GM15510 (cell line): ENCODE results near the gene ANKRD34A.
A peak's percentile ranks its signal among the peaks of the same experiment; 100 is the strongest.

Experiments
- POLR2A ChIP-seq: IDR thresholded peaks from 3 replicates; pipeline ENCODE4 v1.6.1; 2011; ENCODE audit warnings: borderline replicate concordance; ENCODE audit not compliant: insufficient read length; ENCODE audit errors: extremely low read depth

Gene ANKRD34A

GRCh38 chr1:145946477-145946986 is 17.8 kb downstream of the ANKRD34A start:
- no peak for TF ChIP-seq POLR2A

GRCh38 chr1:145944532-145944931 is 19.8 kb downstream of the ANKRD34A start:
- no peak for TF ChIP-seq POLR2A

- no peak for TF ChIP-seq POLR2A
Observed at GRCh38 chr1:145942871-145943270, 21.5 kb downstream of the ANKRD34A start.

- TF ChIP-seq POLR2A: no peak
Observed at GRCh38 chr1:145942405-145942804, 22.0 kb downstream of the ANKRD34A start.

GRCh38 chr1:145937436-145937835 is 26.9 kb downstream of the ANKRD34A start:
- no peak for TF ChIP-seq POLR2A

GRCh38 chr1:145936247-145936646 is 28.1 kb downstream of the ANKRD34A start:
- TF ChIP-seq POLR2A: no peak

GRCh38 chr1:145935708-145936107 is 28.7 kb downstream of the ANKRD34A start:
- no peak for TF ChIP-seq POLR2A

GRCh38 chr1:145927916-145928643 is 36.3 kb downstream of the ANKRD34A start:
- TF ChIP-seq POLR2A: no peak

GRCh38 chr1:145927063-145927886 is 37.1 kb downstream of the ANKRD34A start, which contains the start of gene RBM8A:
TSS of gene RBM8A (minus strand) at chr1:145927484. CDS start at chr1:145927426, 58 bp downstream.
- TF ChIP-seq POLR2A: peak; percentile 87

GRCh38 chr1:145926686-145927062 is 37.7 kb downstream of the ANKRD34A start:
- TF ChIP-seq POLR2A: no peak

- no peak for TF ChIP-seq POLR2A
Observed at GRCh38 chr1:145922266-145922665, 42.1 kb downstream of the ANKRD34A start.

- TF ChIP-seq POLR2A: peak; percentile 47
Observed at GRCh38 chr1:145918992-145919939, 45.1 kb downstream of the ANKRD34A start.

GRCh38 chr1:145918144-145918991 is 46.0 kb downstream of the ANKRD34A start, which contains the start of gene PEX11B:
TSS of gene PEX11B (minus strand) at chr1:145918717. CDS start at chr1:145918688, 29 bp downstream.
- TF ChIP-seq POLR2A: peak; percentile 78
